ENCODE data around the gene MOSPD3.

DNA sequence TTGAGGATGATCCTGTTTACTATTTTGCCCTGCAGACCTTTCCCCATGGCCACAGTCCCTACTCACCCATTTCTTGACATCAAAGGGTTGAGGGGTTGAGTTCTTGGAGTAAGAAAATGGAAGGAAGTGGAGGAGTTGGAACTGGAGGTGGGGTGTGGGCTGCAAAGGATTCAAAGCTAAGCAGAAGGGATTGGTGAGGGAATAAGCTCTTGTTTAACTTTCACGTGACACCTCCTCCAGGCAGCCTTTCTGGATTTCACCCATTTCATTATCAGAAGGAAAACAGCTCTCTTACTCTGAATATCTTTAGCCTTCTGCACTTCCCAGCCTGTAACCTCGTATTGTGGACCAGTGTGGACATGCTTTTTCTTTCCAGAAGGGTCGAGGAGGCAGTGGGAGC is 13.7 kb downstream of the MOSPD3 start:
- TF ChIP-seq CTCF (IDR thresholded peaks at IDR 0.05) (no peak), POLR2A (IDR thresholded peaks at IDR 0.05) (no peak)
